NOMO-1 (cell line): ENCODE data around the gene LRRC25.

Source experiments
- DNase-seq, 2 experiments: peaks; one replicate each; lab custom pipeline; 2025; ENCODE audit not compliant: unreplicated experiment in 2 of 2; lab: John Stamatoyannopoulos, UW

Gene LRRC25

GRCh38 chr19:18397242-18398202 lies at the start of gene LRRC25:
Gene LRRC25, minus strand, starts transcription at chr19:18397622. Its CDS starts 659 bp downstream, at chr19:18396963.
- peak; percentile 95 to 96 for DNase-seq

GRCh38 chr19:18446811-18447359 lies 49.5 kb upstream of the LRRC25 start:
- no peak for DNase-seq

GRCh38 chr19:18446145-18446810 lies 48.9 kb upstream of the LRRC25 start:
- no peak for DNase-seq

- DNase-seq = no peak
Observed at GRCh38 chr19:18445262-18445948, 48.0 kb upstream of the LRRC25 start.

GRCh38 chr19:18444513-18444912 lies 47.1 kb upstream of the LRRC25 start:
- DNase-seq = no peak

GRCh38 chr19:18443831-18444230 lies 46.4 kb upstream of the LRRC25 start:
- no peak for DNase-seq

GRCh38 chr19:18443406-18443805 lies 46.0 kb upstream of the LRRC25 start:
- DNase-seq = no peak

GRCh38 chr19:18442941-18443340 lies 45.5 kb upstream of the LRRC25 start:
- DNase-seq = no peak

GRCh38 chr19:18441804-18442788 lies 44.7 kb upstream of the LRRC25 start:
- DNase-seq = no peak

- DNase-seq = no peak
Observed at GRCh38 chr19:18440936-18441803, 43.7 kb upstream of the LRRC25 start.

GRCh38 chr19:18440415-18440877 lies 43.0 kb upstream of the LRRC25 start:
- DNase-seq = peak in 1 of 2 experiments; percentile 1

- DNase-seq = no peak
Observed at GRCh38 chr19:18439910-18440237, 42.5 kb upstream of the LRRC25 start.

GRCh38 chr19:18439025-18439909 lies 41.8 kb upstream of the LRRC25 start:
- DNase-seq = peak in 1 of 2 experiments; percentile 4

- DNase-seq = no peak
Observed at GRCh38 chr19:18438331-18439024, 41.1 kb upstream of the LRRC25 start.

GRCh38 chr19:18437491-18438330 lies 40.3 kb upstream of the LRRC25 start, which contains the start of gene ISYNA1:
Gene ISYNA1, minus strand, starts transcription at chr19:18438133. Its CDS starts 154 bp downstream, at chr19:18437979.
- DNase-seq = peak in 1 of 2 experiments; percentile 11
